GM23338 (cell line): ENCODE data around the gene METTL13. TPM values are rescaled to one million over a fixed set of nuclear protein-coding genes. Genes with fewer than 3 reads are reported as not detected.

Experiments used
- ATAC-seq: fragments of 200-7000 bp; cut with Tn5 transposase; 3 replicates; pipeline ENCODE4 v1.9.1; 2020
- DNase-seq: peaks from one replicate; pipeline ENCODE4 v3.0.0-alpha.2; 2015; ENCODE audit warnings: low spot score
- H2AFZ ChIP-seq: fragments of 200-600 bp; sonication (generic); 2 replicates; pipeline ENCODE4 v1.8.0; 2016; ENCODE audit warnings: antibody characterized with exemption, mild to moderate bottlenecking, moderate library complexity
- H3F3A ChIP-seq: fragments of 200-600 bp; sonication (generic); replicated peaks from 2 replicates; pipeline ENCODE4 v1.8.0; 2017; ENCODE audit warnings: antibody characterized with exemption, mixed run types, low read depth
- H3K27ac ChIP-seq: fragments of 200-600 bp; sonication (generic); 2 replicates; pipeline ENCODE4 v1.6.1; 2016; ENCODE audit warnings: low read depth
- H3K27me3 ChIP-seq: fragments of 200-600 bp; sonication (generic); 2 replicates; pipeline ENCODE4 v1.8.0; 2016; ENCODE audit warnings: mild to moderate bottlenecking, mixed run types, moderate library complexity; ENCODE audit not compliant: insufficient read depth
- H3K36me3 ChIP-seq: fragments of 200-600 bp; sonication (generic); 2 replicates; pipeline ENCODE4 v1.8.0; 2016; ENCODE audit warnings: mild to moderate bottlenecking; ENCODE audit not compliant: insufficient read depth
- H3K4me1 ChIP-seq: fragments of 200-600 bp; sonication (generic); 2 replicates; pipeline ENCODE4 v1.8.0; 2016; ENCODE audit warnings: mild to moderate bottlenecking, moderate library complexity; ENCODE audit not compliant: insufficient read depth
- H3K4me2 ChIP-seq: fragments of 200-600 bp; sonication (generic); 2 replicates; pipeline ENCODE4 v1.7.1; 2017; ENCODE audit warnings: mixed run types
- H3K4me3 ChIP-seq: fragments of 200-600 bp; sonication (generic); 2 replicates; pipeline ENCODE4 v1.6.1; 2016; ENCODE audit warnings: mixed run types
- H3K79me2 ChIP-seq: fragments of 200-600 bp; sonication (generic); replicated peaks from 2 replicates; pipeline ENCODE4 v1.8.0; 2017; ENCODE audit warnings: mild to moderate bottlenecking; ENCODE audit not compliant: insufficient read depth
- H3K9me2 ChIP-seq: fragments of 200-600 bp; sonication (generic); 2 replicates; pipeline ENCODE4 v1.8.0; 2017; ENCODE audit not compliant: insufficient read depth
- H4K20me1 ChIP-seq: fragments of 200-600 bp; sonication (generic); replicated peaks from 2 replicates; pipeline ENCODE4 v1.8.0; 2017; ENCODE audit warnings: mild to moderate bottlenecking; ENCODE audit not compliant: insufficient read depth
- H3K27ac Mint-ChIP-seq: 2 replicates; pipeline ENCODE4 v1.8.0; 2020; ENCODE audit warnings: inconsistent platforms, mild to moderate bottlenecking, moderate library complexity, mixed read lengths
- H3K27me3 Mint-ChIP-seq: 3 replicates; pipeline ENCODE4 v1.8.0; 2022; ENCODE audit warnings: low read depth, mild to moderate bottlenecking, moderate library complexity, mixed read lengths, inconsistent platforms; ENCODE audit not compliant: insufficient read depth, poor library complexity
- H3K36me3 Mint-ChIP-seq: 3 replicates; pipeline ENCODE4 v1.8.0; 2021; ENCODE audit warnings: low read depth, mild to moderate bottlenecking, inconsistent platforms, moderate library complexity, mixed read lengths
- H3K4me1 Mint-ChIP-seq: 3 replicates; pipeline ENCODE4 v1.8.0; 2020; ENCODE audit warnings: mild to moderate bottlenecking, inconsistent platforms, mixed read lengths
- H3K4me3 Mint-ChIP-seq: 3 replicates; pipeline ENCODE4 v1.8.0; 2021; ENCODE audit warnings: moderate library complexity, mild to moderate bottlenecking, inconsistent platforms, mixed read lengths
- H3K9me3 Mint-ChIP-seq: 3 replicates; pipeline ENCODE4 v1.8.0; 2020; ENCODE audit warnings: moderate library complexity, mild to moderate bottlenecking, inconsistent platforms, mixed read lengths
- EZH2 ChIP-seq: fragments of 200-600 bp; sonication (generic); IDR thresholded peaks from one replicate; pipeline ENCODE4 v1.8.0; 2017; ENCODE audit warnings: antibody characterized with exemption, mild to moderate bottlenecking, low read depth; ENCODE audit not compliant: unreplicated experiment
- EZH2phosphoT487 ChIP-seq: fragments of 200-600 bp; sonication (generic); IDR thresholded peaks from one replicate; pipeline ENCODE4 v1.8.1; 2018; ENCODE audit warnings: antibody characterized with exemption; ENCODE audit not compliant: unreplicated experiment
- STAT1 ChIP-seq: IDR thresholded peaks from one replicate; pipeline ENCODE4 v1.6.1; 2016; ENCODE audit warnings: antibody characterized with exemption; ENCODE audit not compliant: unreplicated experiment
- ZNF114 ChIP-seq: fragments of 250-450 bp; sonication (Bioruptor Pico); IDR thresholded peaks from 2 replicates; pipeline ENCODE4 v1.5.0; 2020; ENCODE audit warnings: mild to moderate bottlenecking, moderate library complexity
- ZNF331 ChIP-seq: fragments of 250-450 bp; sonication (Bioruptor Pico); IDR thresholded peaks from 2 replicates; pipeline ENCODE4 v1.5.0; 2020; ENCODE audit warnings: low read depth, mild to moderate bottlenecking, moderate library complexity
- polyA plus RNA-seq: library from polyadenylated mRNA; unstranded; fragments of >200 nt; fragmentation: Nextera tagmentation; extraction: Ambion mirVana; gene quantifications from 2 replicates; pipeline ENCODE4 v1.2.1, GENCODE V29; 2016
- total RNA-seq: library from RNA; depleted of rRNA; stranded (reverse); fragments of >200 nt; shearing (Covaris generic); gene quantifications from 2 replicates; pipeline ENCODE4 v1.2.3, GENCODE V29; 2014
- TF ChIP-seq, protein P1 (sequence below): IDR thresholded peaks from 2 replicates; pipeline ENCODE4 v1.6.1; 2016; ENCODE audit warnings: antibody characterized with exemption
- TF ChIP-seq, protein P2 (sequence below), 2 experiments: fragments of 200-600 bp in 1 of 2; sonication (generic) in 1 of 2; conservative IDR thresholded peaks; 2 replicates each; pipeline versions ENCODE4 v1.5.1 to v1.6.1; 2016 to 2017; ENCODE audit warnings: antibody characterized with exemption in 2 of 2, low read depth in 2 of 2, mild to moderate bottlenecking in 2 of 2, moderate library complexity in 1 of 2

The METTL13 gene
- total and polyA plus RNA-seq, 2 experiments from 2014 or later: 21.0 to 45.4 TPM

- TF ChIP-seq EZH2 (no peak), ZNF331 (CRISPR knock-in tag) (no peak), STAT1 (no peak), EZH2phosphoT487 (no peak)
- TF ChIP-seq, protein P1, sequence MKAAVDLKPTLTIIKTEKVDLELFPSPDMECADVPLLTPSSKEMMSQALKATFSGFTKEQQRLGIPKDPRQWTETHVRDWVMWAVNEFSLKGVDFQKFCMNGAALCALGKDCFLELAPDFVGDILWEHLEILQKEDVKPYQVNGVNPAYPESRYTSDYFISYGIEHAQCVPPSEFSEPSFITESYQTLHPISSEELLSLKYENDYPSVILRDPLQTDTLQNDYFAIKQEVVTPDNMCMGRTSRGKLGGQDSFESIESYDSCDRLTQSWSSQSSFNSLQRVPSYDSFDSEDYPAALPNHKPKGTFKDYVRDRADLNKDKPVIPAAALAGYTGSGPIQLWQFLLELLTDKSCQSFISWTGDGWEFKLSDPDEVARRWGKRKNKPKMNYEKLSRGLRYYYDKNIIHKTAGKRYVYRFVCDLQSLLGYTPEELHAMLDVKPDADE: no peak
Observed at GRCh38 chr1:171740356-171740863, 41.0 kb upstream of the METTL13 start (continued).

GRCh38 chr1:171740987-171741871 is 40.2 kb upstream of the METTL13 start:
- peak; percentile 36 for ATAC-seq

More at GRCh38 chr1:171740987-171741871, 40.2 kb upstream of the METTL13 start:
- no peaks in the 10 kb centered on the region for H3K9me2 ChIP-seq
- Mint-ChIP-seq H3K27me3 (peaks cover 6% of the 10 kb centered on the region), H3K9me3 (no peaks in the 10 kb centered on the region), H3K36me3 (peaks cover 5% of the 10 kb centered on the region; the same call in 2 of the 3 replicates), H3K4me1 (peaks cover 34% of the 10 kb centered on the region), H3K4me3 (peak overlapping the region; percentile 93), H3K27ac (peak overlapping the region; percentile 51; the same call in 1 of the 2 replicates)
- H3K4me1 ChIP-seq: peaks cover 43% of the 10 kb centered on the region
- H3K27me3 ChIP-seq: no peaks in the 10 kb centered on the region
- no peaks in the 10 kb centered on the region for H4K20me1 ChIP-seq
- peak overlapping the region; percentile 99 for H2AFZ ChIP-seq
- H3K4me3 ChIP-seq: peak overlapping the region; percentile 97
- peak overlapping the region; percentile 86 for H3K4me2 ChIP-seq
- no peaks in the 10 kb centered on the region; the same call in 1 of the 2 replicates for H3K36me3 ChIP-seq
- H3K27ac ChIP-seq: peak overlapping the region; percentile 96
- H3K79me2 ChIP-seq: peaks cover 21% of the 10 kb centered on the region; the same call in 1 of the 2 replicates
- peak; percentile 52 for DNase-seq
- TF ChIP-seq, protein P2, sequence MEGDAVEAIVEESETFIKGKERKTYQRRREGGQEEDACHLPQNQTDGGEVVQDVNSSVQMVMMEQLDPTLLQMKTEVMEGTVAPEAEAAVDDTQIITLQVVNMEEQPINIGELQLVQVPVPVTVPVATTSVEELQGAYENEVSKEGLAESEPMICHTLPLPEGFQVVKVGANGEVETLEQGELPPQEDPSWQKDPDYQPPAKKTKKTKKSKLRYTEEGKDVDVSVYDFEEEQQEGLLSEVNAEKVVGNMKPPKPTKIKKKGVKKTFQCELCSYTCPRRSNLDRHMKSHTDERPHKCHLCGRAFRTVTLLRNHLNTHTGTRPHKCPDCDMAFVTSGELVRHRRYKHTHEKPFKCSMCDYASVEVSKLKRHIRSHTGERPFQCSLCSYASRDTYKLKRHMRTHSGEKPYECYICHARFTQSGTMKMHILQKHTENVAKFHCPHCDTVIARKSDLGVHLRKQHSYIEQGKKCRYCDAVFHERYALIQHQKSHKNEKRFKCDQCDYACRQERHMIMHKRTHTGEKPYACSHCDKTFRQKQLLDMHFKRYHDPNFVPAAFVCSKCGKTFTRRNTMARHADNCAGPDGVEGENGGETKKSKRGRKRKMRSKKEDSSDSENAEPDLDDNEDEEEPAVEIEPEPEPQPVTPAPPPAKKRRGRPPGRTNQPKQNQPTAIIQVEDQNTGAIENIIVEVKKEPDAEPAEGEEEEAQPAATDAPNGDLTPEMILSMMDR (conservative IDR thresholded peaks at IDR 0.05; ENCODE audit: low read depth in 2 of 2): peak in 1 of 2 experiments; percentile 30; a peak in 2 of 4 replicates
- no peak for TF ChIP-seq ZNF114 (CRISPR knock-in tag)
- H3F3A ChIP-seq: 0 out of 2 replicates have a peak, but pooled peaks cover 6% of the 10 kb centered on the region
